ENCODE results near the gene FOXL3.

FOXL3 gene

GRCh38 chr7:297611-298374 is 7.8 kb downstream of the FOXL3 start:
- CTCF ChIA-PET, result no interaction called here
- DNase-seq (ENCODE audit: extremely low spot score), result no peak
- POLR2A ChIA-PET, result no interaction called here
- TF ChIP-seq FOXM1 (IDR thresholded peaks at IDR 0.05; ENCODE audit: borderline replicate concordance) (no peak), L3MBTL2 (conservative IDR thresholded peaks at IDR 0.05) (no peak), TARDBP (IDR thresholded peaks at IDR 0.05) (no peak), ARNT (IDR thresholded peaks at IDR 0.05) (no peak), SUZ12 (IDR thresholded peaks at IDR 0.05) (no peak), ELF4 (IDR thresholded peaks at IDR 0.05) (no peak), PKNOX1 (IDR thresholded peaks at IDR 0.05) (no peak)

- POLR2A ChIA-PET, result no interaction called here
- CTCF ChIA-PET, result no interaction called here
- no peak for DNase-seq (ENCODE audit: extremely low spot score)
- no peak for TF ChIP-seq FOXK2 (IDR thresholded peaks at IDR 0.05)
- no peak for TF ChIP-seq CTBP1 (IDR thresholded peaks at IDR 0.05; ENCODE audit: borderline replicate concordance)
- no peak for TF ChIP-seq SUZ12 (IDR thresholded peaks at IDR 0.05)
- no peak for TF ChIP-seq HDGF (IDR thresholded peaks at IDR 0.05; ENCODE audit: borderline replicate concordance)
- TF ChIP-seq ZNF384 (IDR thresholded peaks at IDR 0.05), result no peak
- no peak for TF ChIP-seq L3MBTL2 (conservative IDR thresholded peaks at IDR 0.05)
- TF ChIP-seq LEF1 (IDR thresholded peaks at IDR 0.05; ENCODE audit: borderline replicate concordance), result no peak
- TF ChIP-seq BHLHE40 (IDR thresholded peaks at IDR 0.05; ENCODE audit: borderline replicate concordance), result no peak
- no peak for TF ChIP-seq TARDBP (IDR thresholded peaks at IDR 0.05)
- TF ChIP-seq SP1 (IDR thresholded peaks at IDR 0.05), result no peak
- no peak for TF ChIP-seq ELF4 (IDR thresholded peaks at IDR 0.05)
These were observed 8.4 kb downstream of the FOXL3 start for GRCh38 chr7:298375-298702.

GRCh38 chr7:298743-299142 is 8.8 kb downstream of the FOXL3 start:
- ChIA-PET CTCF (no interaction called here), POLR2A (no interaction called here)
- no peak for DNase-seq (ENCODE audit: extremely low spot score)
- TF ChIP-seq PKNOX1 (IDR thresholded peaks at IDR 0.05) (no peak), FOXK2 (IDR thresholded peaks at IDR 0.05) (no peak), NFRKB (IDR thresholded peaks at IDR 0.05) (no peak), CTBP1 (IDR thresholded peaks at IDR 0.05; ENCODE audit: borderline replicate concordance) (no peak), ELF4 (IDR thresholded peaks at IDR 0.05) (no peak), ZNF384 (IDR thresholded peaks at IDR 0.05) (no peak), ARNT (IDR thresholded peaks at IDR 0.05) (no peak), HDGF (IDR thresholded peaks at IDR 0.05; ENCODE audit: borderline replicate concordance) (no peak), TARDBP (IDR thresholded peaks at IDR 0.05) (no peak), LEF1 (IDR thresholded peaks at IDR 0.05; ENCODE audit: borderline replicate concordance) (no peak), SP1 (IDR thresholded peaks at IDR 0.05) (no peak), FOXA1 (IDR thresholded peaks at IDR 0.05) (no peak), BHLHE40 (IDR thresholded peaks at IDR 0.05; ENCODE audit: borderline replicate concordance) (no peak), L3MBTL2 (conservative IDR thresholded peaks at IDR 0.05) (no peak), FOXM1 (IDR thresholded peaks at IDR 0.05; ENCODE audit: borderline replicate concordance) (no peak), SUZ12 (IDR thresholded peaks at IDR 0.05) (no peak)

- ChIA-PET POLR2A (no interaction called here), CTCF (no interaction called here)
- TF ChIP-seq FOXK2 (IDR thresholded peaks at IDR 0.05), result no peak
- no peak for TF ChIP-seq CTBP1 (IDR thresholded peaks at IDR 0.05; ENCODE audit: borderline replicate concordance)
- no peak for TF ChIP-seq LEF1 (IDR thresholded peaks at IDR 0.05; ENCODE audit: borderline replicate concordance)
- no peak for TF ChIP-seq FOXM1 (IDR thresholded peaks at IDR 0.05; ENCODE audit: borderline replicate concordance)
- TF ChIP-seq BHLHE40 (IDR thresholded peaks at IDR 0.05; ENCODE audit: borderline replicate concordance), result no peak
- TF ChIP-seq SUZ12 (IDR thresholded peaks at IDR 0.05), result no peak
- no peak for DNase-seq (ENCODE audit: extremely low spot score)
These were observed 9.2 kb downstream of the FOXL3 start for GRCh38 chr7:299169-299568.

GRCh38 chr7:299628-300027 is 9.7 kb downstream of the FOXL3 start:
- ChIA-PET POLR2A (no interaction called here), CTCF (no interaction called here)
- TF ChIP-seq ELF4 (IDR thresholded peaks at IDR 0.05) (no peak), SUZ12 (IDR thresholded peaks at IDR 0.05) (no peak), BHLHE40 (IDR thresholded peaks at IDR 0.05; ENCODE audit: borderline replicate concordance) (no peak), TARDBP (IDR thresholded peaks at IDR 0.05) (no peak), FOXA1 (IDR thresholded peaks at IDR 0.05) (no peak), LEF1 (IDR thresholded peaks at IDR 0.05; ENCODE audit: borderline replicate concordance) (no peak), ARNT (IDR thresholded peaks at IDR 0.05) (no peak), FOXK2 (IDR thresholded peaks at IDR 0.05) (no peak), FOXM1 (IDR thresholded peaks at IDR 0.05; ENCODE audit: borderline replicate concordance) (no peak), SP1 (IDR thresholded peaks at IDR 0.05) (no peak), HDGF (IDR thresholded peaks at IDR 0.05; ENCODE audit: borderline replicate concordance) (no peak)
- DNase-seq (ENCODE audit: extremely low spot score), result no peak

GRCh38 chr7:300048-300447 is 10.1 kb downstream of the FOXL3 start:
- DNase-seq (ENCODE audit: extremely low spot score), result no peak
- POLR2A ChIA-PET, result no interaction called here
- CTCF ChIA-PET, result no interaction called here
- no peak for TF ChIP-seq LEF1 (IDR thresholded peaks at IDR 0.05; ENCODE audit: borderline replicate concordance)
- TF ChIP-seq FOXK2 (IDR thresholded peaks at IDR 0.05), result no peak

- DNase-seq (ENCODE audit: extremely low spot score), result no peak
- no peak for TF ChIP-seq BHLHE40 (IDR thresholded peaks at IDR 0.05; ENCODE audit: borderline replicate concordance)
- TF ChIP-seq HDGF (IDR thresholded peaks at IDR 0.05; ENCODE audit: borderline replicate concordance), result no peak
- TF ChIP-seq FOXA1 (IDR thresholded peaks at IDR 0.05), result no peak
- ChIA-PET CTCF (no interaction called here), POLR2A (no interaction called here)
These were observed 10.7 kb downstream of the FOXL3 start for GRCh38 chr7:300546-301290.

All from HEK293T (cell line).